K562 (cell line): ENCODE results near the gene ZNF500. TPM values are rescaled to one million over a fixed set of nuclear protein-coding genes. Genes with fewer than 3 reads are reported as not detected.

ENCODE experiments used
- CC2D1A ChIP-seq: fragments of 450-650 bp; IDR thresholded peaks from 2 replicates; pipeline ENCODE4 v1.6.1; 2017; ENCODE audit warnings: mild to moderate bottlenecking
- HDAC8 ChIP-seq: fragments of 450-650 bp; IDR thresholded peaks from 2 replicates; pipeline ENCODE4 v1.6.1; 2016; ENCODE audit warnings: mild to moderate bottlenecking, missing genetic modification characterization, moderate library complexity, missing compliant biosample characterization
- RERE ChIP-seq: sonication (generic); formaldehyde crosslinking; IDR thresholded peaks from 2 replicates; pipeline ENCODE4 v1.8.0; 2023; ENCODE audit warnings: missing genetic modification reagents, mild to moderate bottlenecking, borderline replicate concordance
- TAF1 ChIP-seq: IDR thresholded peaks from 2 replicates; pipeline ENCODE4 v1.6.1; 2011; ENCODE audit warnings: mild to moderate bottlenecking, low read length, moderate library complexity; ENCODE audit not compliant: insufficient read depth, control insufficient read depth, severe bottlenecking; ENCODE audit errors: extremely low read depth
- ZBTB26 ChIP-seq: fragments of 450-650 bp; formaldehyde crosslinking; IDR thresholded peaks from 2 replicates; pipeline ENCODE4 v1.4.0; 2022; ENCODE audit warnings: missing genetic modification characterization
- ZNF280B ChIP-seq: fragments of 250-450 bp; sonication (Bioruptor Pico); IDR thresholded peaks from 2 replicates; pipeline ENCODE4 v1.5.1; 2021; ENCODE audit warnings: mild to moderate bottlenecking
- polyA plus RNA-seq, 8 experiments: library from polyadenylated mRNA; depleted of rRNA in 4 of 8; stranded (reverse) in 5 of 8; unstranded in 3 of 8; fragments of >200 nt; fragmentation: Nextera tagmentation in 2 of 8; fragmentation: Illumina TruSeq in 1 of 8; extraction: Ambion mirVana in 2 of 8; extraction: Trizol in 1 of 8; gene quantifications; 2 replicates each; pipeline versions ENCODE4 v1.2.1 to v1.2.3, GENCODE V29; 2011 to 2014; ENCODE audit warnings: inconsistent platforms in 1 of 8, missing spikeins in 1 of 8
- total RNA-seq, 7 experiments: library from RNA; depleted of rRNA in 6 of 7; stranded (reverse); fragments of >200 nt in 6 of 7; fragmentation: Illumina TruSeq in 2 of 7; extraction: Trizol in 2 of 7; gene quantifications; 2 replicates each; pipeline versions ENCODE4 v1.2.1 to v1.2.3, GENCODE V29; 2011 to 2021; ENCODE audit warnings: low replicate concordance in 1 of 7
- TF ChIP-seq, protein P1 (sequence below): sonication (generic); formaldehyde crosslinking; IDR thresholded peaks from 2 replicates; pipeline ENCODE4 v1.9.0; 2022; ENCODE audit warnings: mild to moderate bottlenecking, missing genetic modification reagents
- TF ChIP-seq, protein P2 (sequence below), 2 experiments: fragments of 200-800 bp in 1 of 2; sonication (Bioruptor generic) in 1 of 2; sonication (generic) in 1 of 2; formaldehyde crosslinking in 1 of 2; IDR thresholded peaks in 1 of 2; conservative IDR thresholded peaks in 1 of 2; 2 replicates each; pipeline versions ENCODE4 v1.5.0 to v1.6.1; 2016 to 2020; ENCODE audit warnings: missing compliant biosample characterization in 1 of 2, missing genetic modification characterization in 1 of 2, missing genetic modification reagents in 1 of 2

ZNF500 gene
- total and polyA plus RNA-seq, 9 of the 15 experiments (the other 6 are each of a cell fraction or from before 2014, with no cell fraction given) = 0.80 to 20.8 (median 5.3) TPM

DNA sequence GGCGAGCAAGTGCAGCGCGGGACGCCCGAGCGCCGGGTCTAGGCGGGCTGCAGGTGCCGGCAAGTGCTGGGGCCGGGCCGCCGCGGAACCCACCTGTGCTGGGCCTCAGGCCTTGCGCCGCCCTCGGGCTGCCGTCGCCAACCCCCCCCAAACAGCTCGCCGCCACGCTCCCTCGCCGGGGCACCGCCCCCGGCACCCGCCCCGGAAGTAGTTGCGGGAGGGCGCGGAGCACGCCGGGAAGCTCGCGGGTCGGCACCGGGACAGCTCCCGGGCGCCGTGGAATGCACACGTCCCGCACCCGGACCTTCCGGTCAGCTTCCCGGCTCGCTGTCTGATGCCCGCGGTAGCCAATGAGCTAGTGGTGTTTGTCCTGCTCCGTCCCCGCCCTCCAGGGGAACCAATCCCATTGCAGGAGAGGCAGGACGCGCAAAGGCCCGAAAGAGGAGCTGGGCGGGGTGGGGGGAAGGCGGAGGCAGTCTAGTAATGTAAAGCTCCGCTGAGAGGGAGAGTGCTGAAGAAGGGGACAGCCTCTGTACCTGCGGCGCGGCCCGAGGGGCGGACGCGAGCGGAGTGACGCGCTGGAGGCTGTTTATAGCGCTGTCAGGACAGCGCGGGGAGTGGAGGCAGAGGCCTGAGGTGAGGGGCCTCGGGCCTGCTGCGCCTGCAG lies 32.8 kb downstream of the ZNF500 start, which contains the start of the genes ANKS3 and DNAAF8 (continued):
- no peak for TF ChIP-seq RERE (CRISPR knock-in tag)
- TF ChIP-seq, protein P1, sequence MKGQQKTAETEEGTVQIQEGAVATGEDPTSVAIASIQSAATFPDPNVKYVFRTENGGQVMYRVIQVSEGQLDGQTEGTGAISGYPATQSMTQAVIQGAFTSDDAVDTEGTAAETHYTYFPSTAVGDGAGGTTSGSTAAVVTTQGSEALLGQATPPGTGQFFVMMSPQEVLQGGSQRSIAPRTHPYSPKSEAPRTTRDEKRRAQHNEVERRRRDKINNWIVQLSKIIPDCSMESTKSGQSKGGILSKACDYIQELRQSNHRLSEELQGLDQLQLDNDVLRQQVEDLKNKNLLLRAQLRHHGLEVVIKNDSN (CRISPR knock-in tag) = no peak
- TF ChIP-seq ZNF280B = no peak
- TF ChIP-seq TAF1 = no peak
- no peak for TF ChIP-seq CC2D1A
- TF ChIP-seq, protein P2, sequence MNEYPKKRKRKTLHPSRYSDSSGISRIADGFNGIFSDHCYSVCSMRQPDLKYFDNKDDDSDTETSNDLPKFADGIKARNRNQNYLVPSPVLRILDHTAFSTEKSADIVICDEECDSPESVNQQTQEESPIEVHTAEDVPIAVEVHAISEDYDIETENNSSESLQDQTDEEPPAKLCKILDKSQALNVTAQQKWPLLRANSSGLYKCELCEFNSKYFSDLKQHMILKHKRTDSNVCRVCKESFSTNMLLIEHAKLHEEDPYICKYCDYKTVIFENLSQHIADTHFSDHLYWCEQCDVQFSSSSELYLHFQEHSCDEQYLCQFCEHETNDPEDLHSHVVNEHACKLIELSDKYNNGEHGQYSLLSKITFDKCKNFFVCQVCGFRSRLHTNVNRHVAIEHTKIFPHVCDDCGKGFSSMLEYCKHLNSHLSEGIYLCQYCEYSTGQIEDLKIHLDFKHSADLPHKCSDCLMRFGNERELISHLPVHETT (CRISPR knock-in tag; conservative IDR thresholded peaks at IDR 0.05 in 1 of 2, IDR thresholded peaks at IDR 0.05 in 1 of 2) = peak in 1 of 2 experiments; percentile 99; a peak in 2 of 4 replicates
- TF ChIP-seq ZBTB26 (CRISPR knock-in tag) = 0 out of 2 replicates have a peak, but pooled peaks have one; percentile 4
- 0 out of 2 replicates have a peak, but pooled peaks have one; percentile 33 for TF ChIP-seq HDAC8 (tag)
